Astrocyte (in vitro differentiated cells and primary cell): ENCODE measurements around the gene HSF2.

Experiments used
- CTCF ChIP-seq: IDR thresholded peaks from 2 replicates; pipeline ENCODE4 v1.5.1; 2011; ENCODE audit warnings: low read depth, mild to moderate bottlenecking, inconsistent platforms, low read length, moderate library complexity; ENCODE audit not compliant: insufficient read depth
- EZH2 ChIP-seq: IDR thresholded peaks from 2 replicates; pipeline ENCODE4 v1.6.1; 2012; ENCODE audit warnings: mild to moderate bottlenecking, low read length, inconsistent platforms; ENCODE audit not compliant: insufficient read depth

GRCh38 chr6:122412001-122412400 lies 12.5 kb downstream of the HSF2 start:
- TF ChIP-seq CTCF (no peak), EZH2 (no peak)
